Mesothelial cell of epicardium (in vitro differentiated cells): ENCODE data around the gene KISS1R. TPM values are rescaled to one million over a fixed set of nuclear protein-coding genes. Genes with fewer than 3 reads are reported as not detected.

Experiments used
- DNase-seq, 2 experiments: peaks; one replicate each; pipeline ENCODE4 v3.0.0; 2021; ENCODE audit warnings: low spot score in 2 of 2; ENCODE audit not compliant: unreplicated experiment in 2 of 2
- H3K27ac Mint-ChIP-seq: 2 replicates; pipeline ENCODE4 v1.8.0; 2021; ENCODE audit warnings: mixed read lengths
- H3K27me3 Mint-ChIP-seq: 2 replicates; pipeline ENCODE4 v1.8.0; 2021; ENCODE audit warnings: low read depth, mixed read lengths
- H3K36me3 Mint-ChIP-seq: 2 replicates; pipeline ENCODE4 v1.8.0; 2021; ENCODE audit warnings: mixed read lengths
- H3K4me1 Mint-ChIP-seq: 2 replicates; pipeline ENCODE4 v1.8.0; 2021; ENCODE audit warnings: mixed read lengths
- H3K4me3 Mint-ChIP-seq: 2 replicates; pipeline ENCODE4 v1.8.0; 2021; ENCODE audit warnings: mild to moderate bottlenecking, moderate library complexity, mixed read lengths
- H3K9me3 Mint-ChIP-seq: 2 replicates; pipeline ENCODE4 v1.8.0; 2021; ENCODE audit warnings: mixed read lengths
- total RNA-seq: library from RNA; stranded (reverse); gene quantifications from 3 replicates; pipeline ENCODE4 v1.2.1, GENCODE V29; 2021
- TF ChIP-seq, protein P1 (sequence below): fragments of 200-600 bp; sonication (generic); IDR thresholded peaks from one replicate; pipeline ENCODE4 v1.5.0; 2021; ENCODE audit warnings: antibody characterized with exemption; ENCODE audit not compliant: unreplicated experiment

The KISS1R gene
- total RNA-seq, 1 donor from 2014 or later = 1.5 TPM

DNA sequence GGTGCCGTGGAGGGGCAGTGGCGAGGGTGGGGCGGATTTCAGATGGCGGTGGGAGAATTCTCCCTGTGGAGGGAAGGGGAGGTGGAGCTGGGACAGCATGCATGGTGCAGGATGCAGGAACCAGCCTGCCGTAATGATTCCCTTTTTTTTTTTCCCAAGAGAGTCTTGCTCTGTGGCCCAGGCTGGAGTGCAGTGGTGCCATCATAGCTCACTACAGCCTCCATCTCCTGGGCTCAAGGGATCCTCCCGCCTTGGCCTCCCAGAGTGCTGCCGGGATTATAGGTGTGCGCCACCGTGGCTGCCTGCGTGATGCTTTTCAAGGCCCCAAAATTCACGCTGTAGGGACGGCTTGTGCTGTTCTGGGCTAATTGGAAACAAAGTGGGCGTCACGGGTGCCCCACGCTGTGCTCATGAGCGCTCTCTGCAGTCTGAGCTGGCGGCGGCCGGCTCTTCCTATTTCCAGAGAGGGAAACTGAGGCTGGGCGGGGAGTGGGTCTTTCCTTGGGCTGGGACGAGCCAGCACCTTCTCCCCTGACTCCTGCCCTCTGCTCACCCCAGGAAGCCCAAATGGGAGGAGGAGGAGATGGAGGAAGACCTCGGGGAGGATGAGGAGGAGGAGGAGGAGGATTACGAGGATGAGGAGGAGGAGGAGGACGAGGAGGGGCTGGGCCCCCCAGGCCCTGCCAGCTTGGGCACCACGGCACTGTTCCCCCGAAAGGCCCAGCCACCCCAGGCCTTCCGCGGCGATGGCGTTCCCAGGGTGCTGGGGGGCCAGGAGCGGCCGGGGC, 14.9 kb downstream of the KISS1R start:
- Mint-ChIP-seq H3K27me3 (no peaks in the 10 kb centered on the region), H3K27ac (peak overlapping the region; percentile 82), H3K4me1 (peaks cover 15% of the 10 kb centered on the region), H3K36me3 (peaks cover 9% of the 10 kb centered on the region), H3K9me3 (no peaks in the 10 kb centered on the region), H3K4me3 (no peak overlapping the region)
- TF ChIP-seq, protein P1, sequence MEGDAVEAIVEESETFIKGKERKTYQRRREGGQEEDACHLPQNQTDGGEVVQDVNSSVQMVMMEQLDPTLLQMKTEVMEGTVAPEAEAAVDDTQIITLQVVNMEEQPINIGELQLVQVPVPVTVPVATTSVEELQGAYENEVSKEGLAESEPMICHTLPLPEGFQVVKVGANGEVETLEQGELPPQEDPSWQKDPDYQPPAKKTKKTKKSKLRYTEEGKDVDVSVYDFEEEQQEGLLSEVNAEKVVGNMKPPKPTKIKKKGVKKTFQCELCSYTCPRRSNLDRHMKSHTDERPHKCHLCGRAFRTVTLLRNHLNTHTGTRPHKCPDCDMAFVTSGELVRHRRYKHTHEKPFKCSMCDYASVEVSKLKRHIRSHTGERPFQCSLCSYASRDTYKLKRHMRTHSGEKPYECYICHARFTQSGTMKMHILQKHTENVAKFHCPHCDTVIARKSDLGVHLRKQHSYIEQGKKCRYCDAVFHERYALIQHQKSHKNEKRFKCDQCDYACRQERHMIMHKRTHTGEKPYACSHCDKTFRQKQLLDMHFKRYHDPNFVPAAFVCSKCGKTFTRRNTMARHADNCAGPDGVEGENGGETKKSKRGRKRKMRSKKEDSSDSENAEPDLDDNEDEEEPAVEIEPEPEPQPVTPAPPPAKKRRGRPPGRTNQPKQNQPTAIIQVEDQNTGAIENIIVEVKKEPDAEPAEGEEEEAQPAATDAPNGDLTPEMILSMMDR = no peak
- DNase-seq = no peak

DNA sequence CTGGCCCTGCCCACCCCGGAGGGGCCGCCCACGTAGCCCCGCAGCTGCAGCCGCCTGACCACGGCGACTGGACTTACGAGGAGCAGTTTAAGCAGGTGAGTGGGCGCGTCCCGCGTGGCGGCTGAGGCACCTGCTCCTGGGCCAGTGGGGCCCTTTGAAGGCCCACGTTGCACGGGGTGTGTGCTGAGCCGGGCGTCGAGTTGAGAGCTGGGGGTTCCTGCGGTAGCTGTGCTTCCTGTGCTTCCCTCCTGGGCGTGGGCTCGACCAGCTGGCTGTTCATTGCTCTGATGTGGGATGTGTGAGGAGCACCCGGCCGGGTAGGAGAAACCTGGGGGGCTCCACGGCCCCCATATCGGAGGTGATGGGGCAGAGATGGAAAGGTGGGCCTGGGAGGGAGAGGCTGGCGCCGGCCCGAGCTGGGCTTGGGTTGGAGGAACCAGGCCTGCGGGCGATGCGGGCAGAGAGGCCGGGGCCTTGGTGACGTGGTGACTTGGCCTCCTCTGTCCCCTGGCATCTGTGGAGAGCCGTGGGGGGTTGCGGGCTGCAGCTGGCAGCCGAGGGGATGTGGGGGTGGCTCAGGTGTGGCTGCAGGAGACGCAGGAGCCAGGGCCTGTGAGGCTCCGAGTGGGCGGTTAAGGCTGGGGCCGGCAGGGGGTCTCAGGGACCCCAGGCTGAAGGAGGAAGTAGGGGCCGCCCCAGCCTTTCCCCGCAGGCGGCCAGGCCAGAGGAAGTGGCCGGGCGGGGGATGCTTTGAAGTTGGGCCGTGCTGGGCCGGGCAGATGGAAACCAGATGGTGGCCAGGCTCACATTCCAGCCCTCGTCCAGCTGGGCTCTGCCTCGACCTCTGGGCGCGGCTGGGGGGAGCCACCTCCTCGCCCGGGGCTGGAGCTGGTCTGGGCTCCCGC, 15.8 kb downstream of the KISS1R start:
- DNase-seq = no peak
- Mint-ChIP-seq H3K36me3 (peaks cover 12% of the 10 kb centered on the region), H3K27me3 (no peaks in the 10 kb centered on the region), H3K27ac (peak overlapping the region; percentile 93), H3K9me3 (no peaks in the 10 kb centered on the region), H3K4me1 (peaks cover 15% of the 10 kb centered on the region), H3K4me3 (peak overlapping the region; percentile 47)
- TF ChIP-seq, protein P1 = no peak

DNA sequence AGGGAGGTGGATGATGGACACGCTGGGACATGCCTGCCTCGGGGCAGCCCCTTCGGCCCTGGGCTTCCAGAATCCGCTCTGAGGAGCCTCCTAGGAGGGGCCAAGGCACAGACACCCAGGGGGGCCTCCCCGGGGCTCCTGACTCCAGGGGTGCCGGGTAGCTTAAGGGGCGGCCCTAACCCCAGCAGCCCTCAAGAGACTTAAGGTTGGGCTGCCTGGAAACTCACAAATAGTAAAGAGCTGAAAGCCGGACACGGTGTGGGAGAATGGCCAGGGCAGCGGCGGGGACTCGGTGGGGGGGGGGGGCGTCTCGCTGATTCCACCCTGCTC, 16.4 kb downstream of the KISS1R start:
- no peak for DNase-seq
- Mint-ChIP-seq H3K4me3 (peak overlapping the region; percentile 47), H3K27me3 (no peaks in the 10 kb centered on the region), H3K27ac (peak overlapping the region; percentile 93), H3K4me1 (peaks cover 20% of the 10 kb centered on the region), H3K36me3 (peaks cover 16% of the 10 kb centered on the region), H3K9me3 (no peaks in the 10 kb centered on the region)
- TF ChIP-seq, protein P1 = no peak

DNA sequence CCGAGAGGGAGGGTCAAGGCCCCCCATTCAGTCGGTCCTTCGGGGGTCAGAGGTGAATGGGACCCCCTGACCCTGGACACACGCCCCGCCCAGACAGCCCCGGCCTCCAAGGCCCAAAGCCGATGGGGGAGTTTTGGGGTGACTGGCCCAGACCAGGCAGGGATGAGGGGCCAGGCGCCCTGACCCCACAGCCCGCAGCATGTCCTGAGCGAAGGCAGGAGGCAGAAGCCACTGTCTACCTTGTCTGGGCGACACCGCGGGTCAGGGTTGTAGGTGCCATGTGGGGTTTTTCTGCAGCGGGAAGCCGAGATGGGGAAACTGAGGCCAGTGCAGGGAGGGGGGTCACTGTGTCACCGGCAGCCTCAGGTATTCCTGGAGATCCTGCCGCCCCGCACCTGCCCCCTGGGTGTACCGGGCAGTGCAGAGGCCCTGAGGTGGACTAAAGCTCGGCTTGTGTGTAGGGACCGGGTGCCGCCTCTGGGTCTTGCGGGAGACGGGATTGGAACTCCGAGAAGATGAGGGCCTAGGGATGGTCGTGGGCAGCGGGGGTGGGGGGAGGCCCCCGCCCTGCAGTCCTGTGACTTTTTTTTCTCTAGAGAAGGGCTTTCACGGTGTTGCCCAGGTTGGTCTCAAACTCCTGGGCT, 17.2 kb downstream of the KISS1R start:
- Mint-ChIP-seq H3K9me3 (no peaks in the 10 kb centered on the region), H3K4me1 (peaks cover 23% of the 10 kb centered on the region), H3K4me3 (no peak overlapping the region), H3K36me3 (peaks cover 16% of the 10 kb centered on the region), H3K27ac (peak overlapping the region; percentile 21), H3K27me3 (no peaks in the 10 kb centered on the region)
- DNase-seq = no peak
- TF ChIP-seq, protein P1 = no peak

DNA sequence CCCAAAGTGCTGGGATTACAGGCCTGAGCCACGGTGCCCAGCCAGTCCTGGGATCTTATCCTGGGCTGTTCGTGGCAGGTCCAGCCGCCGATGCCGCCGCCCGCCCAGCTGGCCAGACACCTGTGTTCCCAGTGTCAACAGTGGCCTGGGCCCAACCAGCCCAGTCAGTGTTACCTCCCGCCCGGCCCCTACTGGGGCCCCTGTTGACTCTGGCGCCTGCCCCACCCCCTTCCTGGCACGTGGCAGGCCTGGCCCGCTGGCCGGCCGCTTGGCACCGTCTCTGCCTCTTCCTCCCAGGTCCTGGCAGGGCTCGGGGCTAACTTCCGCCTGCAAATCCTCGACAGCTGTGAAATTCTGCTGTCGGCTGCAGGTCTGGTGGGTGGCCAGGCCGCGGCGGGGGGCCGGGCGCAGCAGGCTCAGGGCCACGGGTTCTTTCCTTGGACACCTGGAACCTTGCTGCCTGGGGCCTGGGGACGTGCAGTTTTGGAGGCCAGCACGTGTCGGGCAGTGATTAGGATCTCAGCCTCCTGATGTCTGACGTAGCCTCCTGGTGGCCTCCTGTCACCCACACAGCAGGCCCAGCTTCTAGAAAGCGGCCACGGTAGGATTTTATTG, 17.8 kb downstream of the KISS1R start:
- TF ChIP-seq, protein P1 = no peak
- no peaks in the 10 kb centered on the region for H3K9me3 Mint-ChIP-seq
- DNase-seq = no peak
- H3K27me3 Mint-ChIP-seq = no peaks in the 10 kb centered on the region
- peaks cover 29% of the 10 kb centered on the region for H3K4me1 Mint-ChIP-seq
- no peak overlapping the region for H3K4me3 Mint-ChIP-seq
- peak overlapping the region; percentile 56 for H3K27ac Mint-ChIP-seq
- peaks cover 20% of the 10 kb centered on the region for H3K36me3 Mint-ChIP-seq
